Mucosa of descending colon (tissue), 3 donors: ENCODE measurements around the gene APOC1. TPM values are rescaled to one million over a fixed set of nuclear protein-coding genes. Genes with fewer than 3 reads are reported as not detected.

Source experiments
- ATAC-seq: fragments of 200-7000 bp; cut with Tn5 transposase; one replicate; pipeline ENCODE4 v1.9.1; 2020; ENCODE audit warnings: mild to moderate bottlenecking, moderate library complexity
- DNase-seq, 3 donors: peaks; one replicate each; pipeline ENCODE4 v3.0.0-alpha.2; 2020
- H3K36me3 ChIP-seq: fragments of 200-600 bp; one replicate; pipeline ENCODE4 v1.8.0; 2021; ENCODE audit warnings: low read depth, mild to moderate bottlenecking
- H3K4me1 ChIP-seq: fragments of 200-600 bp; one replicate; pipeline ENCODE4 v1.8.0; 2021; ENCODE audit warnings: low read depth, mild to moderate bottlenecking
- H3K4me3 ChIP-seq: fragments of 200-600 bp; one replicate; pipeline ENCODE4 v1.8.0; 2021; ENCODE audit warnings: mild to moderate bottlenecking
- H3K9me3 ChIP-seq: fragments of 200-600 bp; one replicate; pipeline ENCODE4 v1.8.0; 2021; ENCODE audit warnings: mild to moderate bottlenecking
- CTCF ChIP-seq: fragments of 200-600 bp; IDR thresholded peaks from one replicate; pipeline ENCODE4 v1.8.0; 2022; ENCODE audit warnings: antibody characterized with exemption, mild to moderate bottlenecking
- intact Hi-C, 2 donors: fragments of 100-400 bp; cut with DNase I in 1 of 2; cut with micrococcal nuclease in 1 of 2; formaldehyde crosslinking; loops; one replicate each; pipeline versions ENCODE4 v1.11.0 to v1.11.1; 2022; cut with DNase I, micrococcal nuclease
- total RNA-seq, 3 donors: library from RNA; stranded (reverse); fragmentation: NEBNext Ultra II Directional in 2 of 3; extraction: Animal tissue kit (Norgen Biotek cat#: 25700) in 2 of 3; gene quantifications; one replicate each; pipeline versions ENCODE4 v1.2.1 to v1.2.4, GENCODE V29; 2021 to 2023
- donor health status: DM: no; HTN: no; CAD: no; lungs with moderate emphysema.
- donor health status: DM: no; HTN: no; CAD: no.
- donor health status: DM: no; HTN: yes; CAD: no.

The APOC1 gene
- total RNA-seq, 3 donors from 2014 or later = 3.6 to 12.7 (median 9.8) TPM

- ATAC-seq = no peak
- intact Hi-C loops = no loop called here
- DNase-seq = no peak
- H3K9me3 ChIP-seq = no peaks in the 10 kb centered on the region
- no peak overlapping the region for H3K4me3 ChIP-seq
- no peaks in the 10 kb centered on the region for H3K36me3 ChIP-seq
- H3K4me1 ChIP-seq = peaks cover 8% of the 10 kb centered on the region
- TF ChIP-seq CTCF = no peak
Measured at GRCh38 chr19:44961821-44962220, 47.4 kb downstream of the APOC1 start.

- no peaks in the 10 kb centered on the region for H3K36me3 ChIP-seq
- TF ChIP-seq CTCF = no peak
- DNase-seq (no peak), ATAC-seq (no peak)
- no peaks in the 10 kb centered on the region for H3K4me1 ChIP-seq
- H3K4me3 ChIP-seq = no peak overlapping the region
- intact Hi-C loops = no loop called here
- no peaks in the 10 kb centered on the region for H3K9me3 ChIP-seq
Measured at GRCh38 chr19:44968118-44968517, 53.7 kb downstream of the APOC1 start.

GRCh38 chr19:44968670-44969069 is 54.3 kb downstream of the APOC1 start:
- H3K9me3 ChIP-seq = no peaks in the 10 kb centered on the region
- no peaks in the 10 kb centered on the region for H3K4me1 ChIP-seq
- no peak for TF ChIP-seq CTCF
- intact Hi-C loops = no loop called here
- H3K4me3 ChIP-seq = no peak overlapping the region
- no peaks in the 10 kb centered on the region for H3K36me3 ChIP-seq
- no peak for DNase-seq
- no peak for ATAC-seq

Other genes with a start within 250 kb of the APOC1 start
- gene CEACAM19, start 243.1 kb upstream of the APOC1 start, total RNA-seq = 1 to 10 TPM; 5.8 to 8.0 (median 6.9) TPM
- under 1 TPM in 1 of 3 donors, not detected in 2; 0.17 TPM for gene CEACAM16, start 215.5 kb upstream of the APOC1 start, total RNA-seq
- 100 to 1,000 TPM in 1 of 3 donors, 10 to 100 TPM in 2; 78.9 to 145 (median 90.6) TPM for gene BCL3, start 165.9 kb upstream of the APOC1 start, total RNA-seq
- gene CBLC, start 136.7 kb upstream of the APOC1 start, total RNA-seq = 10 to 100 TPM; 36.5 to 92.6 (median 59.1) TPM
- gene BCAM, start 105.5 kb upstream of the APOC1 start, total RNA-seq = 10 to 100 TPM; 16.3 to 25.1 (median 20.3) TPM
- 100 to 1,000 TPM in 1 of 3 donors, 10 to 100 TPM in 2; 65.3 to 109 (median 98.8) TPM for gene NECTIN2, start 68.3 kb upstream of the APOC1 start, total RNA-seq
- 10 to 100 TPM; 47.9 to 82.6 (median 53.5) TPM for gene TOMM40, start 23.4 kb upstream of the APOC1 start, total RNA-seq
- gene APOE, start 8.8 kb upstream of the APOC1 start, total RNA-seq = 10 to 100 TPM; 32.7 to 74.6 (median 46.2) TPM
- not detected for gene APOC4, start 27.6 kb downstream of the APOC1 start, total RNA-seq
- 1 to 10 TPM in 1 of 3 donors, under 1 TPM in 2; 0.80 to 1.6 (median 0.98) TPM for gene APOC2, start 31.4 kb downstream of the APOC1 start, total RNA-seq
- gene CLPTM1, start 40.8 kb downstream of the APOC1 start, total RNA-seq = 100 to 1,000 TPM in 2 of 3 donors, 10 to 100 TPM in 1; 98.3 to 125 (median 114) TPM
- gene RELB, start 86.9 kb downstream of the APOC1 start, total RNA-seq = 10 to 100 TPM; 20.9 to 30.3 (median 21.1) TPM
- 100 to 1,000 TPM in 1 of 3 donors, 10 to 100 TPM in 2; 79.4 to 113 (median 93.2) TPM for gene CLASRP, start 124.4 kb downstream of the APOC1 start, total RNA-seq
- 1 to 10 TPM; 2.8 to 5.0 (median 4.9) TPM for gene ZNF296, start 161.9 kb downstream of the APOC1 start, total RNA-seq
- gene GEMIN7, start 164.7 kb downstream of the APOC1 start, total RNA-seq = 10 to 100 TPM; 14.4 to 22.6 (median 21.8) TPM
- gene PPP1R37, start 178.6 kb downstream of the APOC1 start, total RNA-seq = 10 to 100 TPM; 27.2 to 33.6 (median 31.7) TPM
- not detected for gene NKPD1, start 246.4 kb downstream of the APOC1 start, total RNA-seq